BE2C (cell line): ENCODE results near the gene TCAIM.
"Not testable (repeated sequence)": the region's sequence is repeated elsewhere in the genome, so short reads cannot be mapped to it uniquely, and the experiment has no call there.

ENCODE experiments used
- DNase-seq: peaks from one replicate; pipeline ENCODE4 v3.0.0-alpha.2; 2020
- H3K27me3 ChIP-seq: fragments of 250-450 bp; sonication (Bioruptor Pico); 2 replicates; pipeline ENCODE4 v1.5.1; 2020; ENCODE audit warnings: mild to moderate bottlenecking
- H3K36me3 ChIP-seq: fragments of 250-450 bp; sonication (Bioruptor Pico); 2 replicates; pipeline ENCODE4 v1.5.1; 2020; ENCODE audit warnings: mild to moderate bottlenecking
- H3K4me1 ChIP-seq: fragments of 250-450 bp; sonication (Bioruptor Pico); 2 replicates; pipeline ENCODE4 v1.5.1; 2020
- H3K4me3 ChIP-seq: 2 replicates; pipeline ENCODE4 v1.5.1; 2011; ENCODE audit warnings: low read depth, low read length
- H3K9me3 ChIP-seq: fragments of 250-450 bp; sonication (Bioruptor Pico); 2 replicates; pipeline ENCODE4 v1.5.1; 2020
- TF ChIP-seq, protein P1 (sequence below): IDR thresholded peaks from 2 replicates; pipeline ENCODE4 v1.5.1; 2012; ENCODE audit warnings: mild to moderate bottlenecking, low read depth, low read length

Gene TCAIM

DNA sequence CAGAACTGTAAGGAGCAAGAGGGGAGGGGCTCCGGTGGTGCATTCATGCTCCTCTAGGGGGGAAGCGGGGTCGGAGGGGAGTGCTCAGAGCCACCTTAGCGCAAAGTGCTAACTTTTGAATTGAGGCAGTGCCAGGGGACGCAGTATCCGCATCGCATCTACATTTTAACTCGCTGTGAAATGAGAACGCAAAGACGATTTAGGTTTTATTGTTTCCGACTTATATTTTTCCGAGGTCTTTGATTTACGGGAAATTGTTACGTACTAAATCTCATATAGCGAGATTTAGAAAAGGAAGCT, 212 bp downstream of the TCAIM start:
- no peaks in the 10 kb centered on the region for H3K36me3 ChIP-seq
- DNase-seq = no peak
- TF ChIP-seq, protein P1, sequence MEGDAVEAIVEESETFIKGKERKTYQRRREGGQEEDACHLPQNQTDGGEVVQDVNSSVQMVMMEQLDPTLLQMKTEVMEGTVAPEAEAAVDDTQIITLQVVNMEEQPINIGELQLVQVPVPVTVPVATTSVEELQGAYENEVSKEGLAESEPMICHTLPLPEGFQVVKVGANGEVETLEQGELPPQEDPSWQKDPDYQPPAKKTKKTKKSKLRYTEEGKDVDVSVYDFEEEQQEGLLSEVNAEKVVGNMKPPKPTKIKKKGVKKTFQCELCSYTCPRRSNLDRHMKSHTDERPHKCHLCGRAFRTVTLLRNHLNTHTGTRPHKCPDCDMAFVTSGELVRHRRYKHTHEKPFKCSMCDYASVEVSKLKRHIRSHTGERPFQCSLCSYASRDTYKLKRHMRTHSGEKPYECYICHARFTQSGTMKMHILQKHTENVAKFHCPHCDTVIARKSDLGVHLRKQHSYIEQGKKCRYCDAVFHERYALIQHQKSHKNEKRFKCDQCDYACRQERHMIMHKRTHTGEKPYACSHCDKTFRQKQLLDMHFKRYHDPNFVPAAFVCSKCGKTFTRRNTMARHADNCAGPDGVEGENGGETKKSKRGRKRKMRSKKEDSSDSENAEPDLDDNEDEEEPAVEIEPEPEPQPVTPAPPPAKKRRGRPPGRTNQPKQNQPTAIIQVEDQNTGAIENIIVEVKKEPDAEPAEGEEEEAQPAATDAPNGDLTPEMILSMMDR = no peak
- peak overlapping the region; percentile 83 for H3K4me3 ChIP-seq
- H3K9me3 ChIP-seq = no peaks in the 10 kb centered on the region
- H3K4me1 ChIP-seq = no peaks in the 10 kb centered on the region
- no peaks in the 10 kb centered on the region for H3K27me3 ChIP-seq

DNA sequence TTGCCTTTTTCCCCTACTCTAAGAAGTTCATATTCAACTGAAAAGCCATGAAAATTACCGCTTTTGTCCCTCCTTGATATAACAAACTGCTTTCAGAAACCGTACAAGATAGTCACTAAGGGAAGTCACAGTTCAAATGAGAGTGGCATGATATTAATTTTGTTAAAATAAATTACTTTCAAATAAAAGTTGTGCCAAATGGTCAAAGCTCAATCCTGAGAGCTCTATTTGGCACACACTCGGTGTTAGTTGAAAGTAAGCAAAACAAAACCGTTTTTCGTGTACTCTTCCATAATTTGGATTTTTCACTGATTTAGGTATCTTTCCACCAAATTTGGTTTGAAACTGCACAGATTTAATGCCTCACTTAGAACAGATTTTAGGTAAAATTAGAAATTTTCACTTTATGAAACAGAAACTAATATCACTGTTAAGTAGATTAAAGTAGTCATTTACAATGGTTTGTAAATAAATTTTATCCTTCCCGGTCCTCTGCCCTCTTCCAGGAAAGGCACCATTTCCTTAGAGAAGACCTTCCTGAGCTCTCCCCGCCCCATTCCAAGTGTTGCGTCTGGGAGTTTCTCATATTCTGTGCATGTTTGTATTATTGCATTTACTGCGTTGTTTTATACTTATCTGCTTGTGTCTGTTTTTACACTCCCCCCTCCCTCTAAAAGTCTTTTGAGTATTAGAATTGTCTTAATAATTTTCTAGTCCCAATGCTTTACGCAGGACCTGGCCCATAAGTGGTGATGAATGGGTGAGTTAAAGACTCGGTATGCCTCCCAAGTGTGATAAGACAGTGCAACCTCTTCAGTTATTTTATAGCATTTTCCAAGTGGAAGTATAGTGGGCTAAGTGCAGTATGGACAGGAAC, 853 bp downstream of the TCAIM start:
- peak overlapping the region; percentile 83 for H3K4me3 ChIP-seq
- H3K4me1 ChIP-seq = no peaks in the 10 kb centered on the region
- DNase-seq = no peak
- H3K27me3 ChIP-seq = no peaks in the 10 kb centered on the region
- H3K36me3 ChIP-seq = no peaks in the 10 kb centered on the region
- no peaks in the 10 kb centered on the region for H3K9me3 ChIP-seq
- TF ChIP-seq, protein P1 = no peak

DNA sequence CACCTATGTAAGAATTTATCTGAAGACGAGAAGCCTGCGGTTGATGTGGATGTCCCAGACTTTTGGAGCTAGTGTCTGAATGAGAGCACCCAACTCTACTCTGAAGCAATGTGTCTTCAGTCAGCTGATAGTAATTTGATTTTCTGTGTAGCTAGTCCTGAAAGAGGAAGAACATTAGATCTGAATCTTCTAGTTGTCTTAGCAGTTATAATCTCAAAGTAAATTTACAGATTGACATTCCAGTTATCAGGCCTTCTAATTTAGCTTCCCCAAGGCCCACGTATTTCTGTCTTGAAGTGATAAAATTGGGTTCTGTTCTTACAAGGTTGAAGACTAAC, 1.5 kb downstream of the TCAIM start:
- Histone ChIP-seq H3K4me1 (no peaks in the 10 kb centered on the region), H3K9me3 (no peaks in the 10 kb centered on the region), H3K36me3 (no peaks in the 10 kb centered on the region), H3K4me3 (no peak overlapping the region), H3K27me3 (no peaks in the 10 kb centered on the region)
- TF ChIP-seq, protein P1 = no peak
- no peak for DNase-seq

DNA sequence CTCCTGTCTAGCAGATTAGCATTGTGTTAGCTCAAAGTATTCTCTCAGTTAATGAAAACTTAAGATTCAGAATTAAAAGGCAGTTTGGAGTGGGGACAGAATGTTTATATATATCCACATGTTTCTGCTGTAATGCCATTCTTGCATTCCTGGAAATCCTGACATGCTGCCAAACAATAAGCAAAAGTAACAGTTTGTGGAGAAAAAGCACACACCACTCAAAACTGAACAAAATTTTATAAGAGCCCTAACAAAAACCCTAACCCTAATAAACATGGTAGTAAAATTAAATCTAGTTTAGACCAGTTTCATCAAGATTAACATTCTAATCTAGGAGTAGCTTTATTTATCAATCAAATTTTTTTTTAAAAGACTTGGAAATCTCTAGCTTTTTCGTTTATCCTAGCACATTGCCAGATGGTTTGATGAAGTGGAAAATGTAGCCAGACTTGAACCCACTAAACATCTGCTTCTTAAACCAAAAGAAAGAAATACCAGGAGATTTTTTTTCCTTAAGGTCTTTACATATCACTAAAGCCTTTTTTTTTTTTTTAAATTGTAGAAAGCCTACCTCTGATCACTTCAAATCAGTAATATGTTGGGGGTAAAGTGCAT, 3.7 kb downstream of the TCAIM start:
- TF ChIP-seq, protein P1 = no peak
- no peak for DNase-seq
- H3K36me3 ChIP-seq = no peaks in the 10 kb centered on the region
- H3K9me3 ChIP-seq = no peaks in the 10 kb centered on the region
- H3K27me3 ChIP-seq = no peaks in the 10 kb centered on the region
- no peak overlapping the region for H3K4me3 ChIP-seq
- H3K4me1 ChIP-seq = no peaks in the 10 kb centered on the region

DNA sequence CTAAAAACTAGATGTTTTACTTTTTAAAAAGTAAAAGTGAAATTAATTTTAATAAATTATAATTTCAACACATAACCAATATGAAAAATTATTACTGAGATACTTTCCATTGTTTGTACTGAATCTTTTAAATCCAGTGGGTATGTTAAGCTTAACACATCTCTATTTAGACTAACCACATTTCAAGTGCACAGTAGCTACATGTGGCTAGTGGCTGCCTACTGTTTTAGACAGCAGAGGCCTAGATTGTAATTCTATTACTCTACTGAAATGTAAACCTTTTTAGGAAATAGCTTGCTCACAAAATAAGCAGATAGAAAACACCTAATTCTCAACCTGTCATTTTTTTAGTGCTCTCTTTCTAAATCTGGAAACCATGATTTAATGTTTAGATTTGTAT, 4.9 kb downstream of the TCAIM start:
- TF ChIP-seq, protein P1 = no peak
- Histone ChIP-seq H3K4me1 (no peaks in the 10 kb centered on the region), H3K36me3 (no peaks in the 10 kb centered on the region), H3K4me3 (no peak overlapping the region), H3K9me3 (no peaks in the 10 kb centered on the region), H3K27me3 (no peaks in the 10 kb centered on the region)
- DNase-seq = no peak

DNA sequence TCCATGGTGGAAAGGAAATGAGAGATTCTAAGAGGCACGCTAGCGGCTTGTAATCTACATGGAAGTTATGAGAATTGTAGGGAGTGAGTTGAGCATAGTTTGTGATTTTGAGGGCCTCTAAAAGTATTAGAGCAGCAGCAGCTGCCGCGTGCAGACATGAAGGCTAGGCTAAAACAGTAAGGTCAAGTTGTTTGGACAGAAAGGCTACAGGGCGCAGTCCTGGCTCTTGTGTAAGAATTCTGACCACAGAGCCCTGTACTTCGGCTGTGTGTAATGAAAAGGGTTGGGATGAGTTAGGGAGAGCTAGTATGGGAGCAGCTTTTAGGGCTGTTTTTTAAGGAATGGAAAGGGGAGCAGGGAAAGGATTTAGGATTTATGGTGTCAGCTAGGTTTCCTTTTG, 8.0 kb downstream of the TCAIM start:
- H3K27me3 ChIP-seq, H3K4me3 ChIP-seq, H3K4me1 ChIP-seq, H3K36me3 ChIP-seq, H3K9me3 ChIP-seq, DNase-seq: not testable (repeated sequence)
